ENCODE data around the gene GPR176.
"Not testable (repeated sequence)": the region's sequence is repeated elsewhere in the genome, so short reads cannot be mapped to it uniquely, and the experiment has no call there.

Gene GPR176

DNA sequence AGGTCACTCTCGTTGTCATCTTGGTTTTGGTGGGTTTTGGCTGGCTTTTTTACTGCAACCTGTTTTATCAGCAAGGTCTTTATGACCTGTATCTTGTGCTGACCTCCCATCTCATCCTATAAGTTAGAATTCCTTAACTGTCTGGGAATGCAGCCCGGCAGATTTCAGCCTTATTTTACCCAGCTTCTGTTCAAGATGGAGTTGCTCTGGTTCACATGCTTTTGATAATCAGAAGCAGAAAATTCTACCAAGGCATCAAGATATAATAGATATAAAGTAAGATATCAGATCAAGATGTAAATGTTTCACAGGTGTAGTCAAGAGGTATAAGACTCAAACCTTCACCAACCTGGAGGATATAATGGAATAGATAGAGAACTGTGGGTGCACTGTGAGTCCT, 16.0 kb downstream of the GPR176 start:
- TF ChIP-seq CTCF (IDR thresholded peaks at IDR 0.05; ENCODE audit: insufficient read depth, low read length, poor library complexity, severe bottlenecking) = no peak
- Histone ChIP-seq H3K36me3 (ENCODE audit: control insufficient read depth, insufficient read depth, low read length) (no peaks in the 10 kb centered on the region), H3K4me3 (replicated peaks; ENCODE audit: low read depth, low read length) (no peak overlapping the region), H3K27me3 (replicated peaks; ENCODE audit: control insufficient read depth, insufficient read depth, low read length) (0 out of 2 replicates have a peak, but pooled peaks cover 2% of the 10 kb centered on the region)
- DNase-seq (ENCODE audit: extremely low read depth, insufficient read length) = no peak

- no peak overlapping the region for H3K4me3 ChIP-seq (replicated peaks; ENCODE audit: low read depth, low read length)
- no peak for TF ChIP-seq CTCF (IDR thresholded peaks at IDR 0.05; ENCODE audit: insufficient read depth, low read length, poor library complexity, severe bottlenecking)
- no peaks in the 10 kb centered on the region for H3K36me3 ChIP-seq (ENCODE audit: control insufficient read depth, insufficient read depth, low read length)
- no peak for DNase-seq (ENCODE audit: extremely low read depth, insufficient read length)
- H3K27me3 ChIP-seq (replicated peaks; ENCODE audit: control insufficient read depth, insufficient read depth, low read length) = no peaks in the 10 kb centered on the region
Measured at GRCh38 chr15:39898317-39898716, 21.7 kb downstream of the GPR176 start.

- TF ChIP-seq CTCF (IDR thresholded peaks at IDR 0.05; ENCODE audit: insufficient read depth, low read length, poor library complexity, severe bottlenecking) = no peak
- no peaks in the 10 kb centered on the region for H3K36me3 ChIP-seq (ENCODE audit: control insufficient read depth, insufficient read depth, low read length)
- no peaks in the 10 kb centered on the region for H3K27me3 ChIP-seq (replicated peaks; ENCODE audit: control insufficient read depth, insufficient read depth, low read length)
- DNase-seq (ENCODE audit: extremely low read depth, insufficient read length) = no peak
- H3K4me3 ChIP-seq (replicated peaks; ENCODE audit: low read depth, low read length) = no peak overlapping the region
Measured at GRCh38 chr15:39896846-39897245, 23.2 kb downstream of the GPR176 start.

DNA sequence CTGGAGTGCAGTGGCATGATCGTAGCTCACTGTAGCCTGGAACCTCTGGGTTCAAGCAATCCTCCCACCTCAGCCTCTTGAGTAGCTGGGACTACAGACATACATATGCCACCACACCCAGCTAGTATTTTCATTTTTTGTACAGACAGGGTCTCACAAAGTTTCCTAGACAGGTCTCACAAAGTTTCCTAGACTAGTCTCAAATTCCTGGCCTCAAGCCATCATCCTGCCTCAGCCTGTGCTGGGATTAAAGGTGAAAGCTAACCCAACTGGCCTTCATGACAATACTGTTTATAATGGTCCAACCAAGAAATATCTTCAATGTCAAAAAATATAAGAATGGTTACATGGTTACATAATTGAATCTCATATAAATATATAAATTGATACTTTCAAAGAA, 24.0 kb downstream of the GPR176 start:
- Histone ChIP-seq H3K4me3 (replicated peaks; ENCODE audit: low read depth, low read length) (no peak overlapping the region), H3K36me3 (ENCODE audit: control insufficient read depth, insufficient read depth, low read length) (no peaks in the 10 kb centered on the region), H3K27me3 (replicated peaks; ENCODE audit: control insufficient read depth, insufficient read depth, low read length) (no peaks in the 10 kb centered on the region)
- no peak for TF ChIP-seq CTCF (IDR thresholded peaks at IDR 0.05; ENCODE audit: insufficient read depth, low read length, poor library complexity, severe bottlenecking)
- no peak for DNase-seq (ENCODE audit: extremely low read depth, insufficient read length)

DNA sequence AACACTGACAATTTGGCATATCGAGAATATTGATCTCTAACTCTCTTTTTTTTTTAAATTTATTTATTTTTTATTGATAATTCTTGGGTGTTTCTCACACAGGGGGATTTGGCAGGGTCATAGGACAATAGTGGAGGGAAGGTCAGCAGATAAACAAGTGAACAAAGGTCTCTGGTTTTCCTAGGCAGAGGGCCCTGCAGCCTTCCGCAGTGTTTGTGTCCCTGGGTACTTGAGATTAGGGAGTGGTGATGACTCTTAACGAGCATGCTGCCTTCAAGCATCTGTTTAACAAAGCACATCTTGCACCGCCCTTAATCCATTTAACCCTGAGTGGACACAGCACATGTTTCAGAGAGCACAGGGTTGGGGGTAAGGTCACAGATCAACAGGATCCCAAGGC, 27.0 kb downstream of the GPR176 start:
- H3K4me3 ChIP-seq (replicated peaks; ENCODE audit: low read depth, low read length); H3K27me3 ChIP-seq (replicated peaks; ENCODE audit: control insufficient read depth, insufficient read depth, low read length); DNase-seq (ENCODE audit: extremely low read depth, insufficient read length); H3K36me3 ChIP-seq (ENCODE audit: control insufficient read depth, insufficient read depth, low read length): not testable (repeated sequence)

GRCh38 chr15:39892418-39892817, 27.6 kb downstream of the GPR176 start:
- TF ChIP-seq CTCF (IDR thresholded peaks at IDR 0.05; ENCODE audit: insufficient read depth, low read length, poor library complexity, severe bottlenecking) = no peak
- H3K36me3 ChIP-seq (ENCODE audit: control insufficient read depth, insufficient read depth, low read length) = no peaks in the 10 kb centered on the region
- H3K27me3 ChIP-seq (replicated peaks; ENCODE audit: control insufficient read depth, insufficient read depth, low read length) = no peaks in the 10 kb centered on the region
- DNase-seq (ENCODE audit: extremely low read depth, insufficient read length) = no peak
- H3K4me3 ChIP-seq (replicated peaks; ENCODE audit: low read depth, low read length) = no peak overlapping the region

Data from GM06990 (cell line).